ENCODE data around the gene CFL1. TPM values are rescaled to one million over a fixed set of nuclear protein-coding genes. Genes with fewer than 3 reads are reported as not detected.

The CFL1 gene
- total and polyA plus RNA-seq, 2 donors (not counting 1 experiment from before 2014, with no cell fraction given), result 680 to 1,603 TPM

DNA sequence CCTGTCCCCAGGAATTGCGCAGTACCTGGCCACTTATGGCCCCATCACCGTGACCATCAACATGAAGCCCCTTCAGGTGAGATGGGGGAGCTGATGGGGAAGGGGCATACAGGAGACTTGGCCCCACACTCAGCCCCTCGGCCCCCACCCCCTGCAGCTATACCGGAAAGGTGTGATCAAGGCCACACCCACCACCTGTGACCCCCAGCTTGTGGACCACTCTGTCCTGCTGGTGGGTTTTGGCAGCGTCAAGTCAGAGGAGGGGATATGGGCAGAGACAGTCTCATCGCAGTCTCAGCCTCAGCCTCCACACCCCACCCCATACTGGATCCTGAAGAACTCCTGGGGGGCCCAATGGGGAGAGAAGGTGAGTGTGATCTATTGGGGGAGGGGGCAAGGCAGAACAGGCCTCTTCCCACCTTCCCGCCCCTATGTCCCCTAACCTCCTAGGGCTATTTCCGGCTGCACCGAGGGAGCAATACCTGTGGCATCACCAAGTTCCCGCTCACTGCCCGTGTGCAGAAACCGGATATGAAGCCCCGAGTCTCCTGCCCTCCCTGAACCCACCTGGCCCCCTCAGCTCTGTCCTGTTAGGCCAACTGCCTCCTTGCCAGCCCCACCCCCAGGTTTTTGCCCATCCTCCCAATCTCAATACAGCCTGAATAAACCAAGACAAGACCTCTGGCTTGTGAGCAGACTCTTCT is 25.2 kb upstream of the CFL1 start:
- H3K4me1 ChIP-seq (ENCODE audit: control insufficient read depth, extremely low read depth, insufficient read depth, low read length), result peaks cover 7% of the 10 kb centered on the region
- no peak overlapping the region for H3K27ac ChIP-seq (ENCODE audit: insufficient read depth, low read length)
- H3K27me3 ChIP-seq (ENCODE audit: control insufficient read depth, insufficient read depth, low read length), result no peaks in the 10 kb centered on the region
- H2AFZ ChIP-seq (ENCODE audit: low read length), result no peak overlapping the region
- no peaks in the 10 kb centered on the region for H3K9me3 ChIP-seq (ENCODE audit: control insufficient read depth, insufficient read depth, low read depth, low read length)
- H3K79me2 ChIP-seq (ENCODE audit: control insufficient read depth, insufficient read depth, low read length), result peaks cover 25% of the 10 kb centered on the region
- peaks cover 35% of the 10 kb centered on the region for H3K36me3 ChIP-seq (ENCODE audit: control insufficient read depth, insufficient read depth, low read length)
- DNase-seq (ENCODE audit: low read depth in 2 of 2), result no peak
- no peak for TF ChIP-seq EZH2 (IDR thresholded peaks at IDR 0.05; ENCODE audit: low read length, missing control alignments)
- TF ChIP-seq, protein P1, sequence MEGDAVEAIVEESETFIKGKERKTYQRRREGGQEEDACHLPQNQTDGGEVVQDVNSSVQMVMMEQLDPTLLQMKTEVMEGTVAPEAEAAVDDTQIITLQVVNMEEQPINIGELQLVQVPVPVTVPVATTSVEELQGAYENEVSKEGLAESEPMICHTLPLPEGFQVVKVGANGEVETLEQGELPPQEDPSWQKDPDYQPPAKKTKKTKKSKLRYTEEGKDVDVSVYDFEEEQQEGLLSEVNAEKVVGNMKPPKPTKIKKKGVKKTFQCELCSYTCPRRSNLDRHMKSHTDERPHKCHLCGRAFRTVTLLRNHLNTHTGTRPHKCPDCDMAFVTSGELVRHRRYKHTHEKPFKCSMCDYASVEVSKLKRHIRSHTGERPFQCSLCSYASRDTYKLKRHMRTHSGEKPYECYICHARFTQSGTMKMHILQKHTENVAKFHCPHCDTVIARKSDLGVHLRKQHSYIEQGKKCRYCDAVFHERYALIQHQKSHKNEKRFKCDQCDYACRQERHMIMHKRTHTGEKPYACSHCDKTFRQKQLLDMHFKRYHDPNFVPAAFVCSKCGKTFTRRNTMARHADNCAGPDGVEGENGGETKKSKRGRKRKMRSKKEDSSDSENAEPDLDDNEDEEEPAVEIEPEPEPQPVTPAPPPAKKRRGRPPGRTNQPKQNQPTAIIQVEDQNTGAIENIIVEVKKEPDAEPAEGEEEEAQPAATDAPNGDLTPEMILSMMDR (conservative IDR thresholded peaks at IDR 0.05 in 1 of 2, IDR thresholded peaks at IDR 0.05 in 1 of 2; ENCODE audit: low read depth in 1 of 2, low read length in 2 of 2), result no peak
- no peak overlapping the region for H3K9ac ChIP-seq (ENCODE audit: insufficient read depth, low read length)
- no peak overlapping the region for H3K4me3 ChIP-seq (replicated peaks in 1 of 4; ENCODE audit: control extremely low read depth in 1 of 4, insufficient read depth in 1 of 4, low read depth in 3 of 4, low read length in 4 of 4)
- no peaks in the 10 kb centered on the region for H4K20me1 ChIP-seq (ENCODE audit: control insufficient read depth, extremely low read depth, insufficient read depth, low read length)
- no peak overlapping the region for H3K4me2 ChIP-seq (ENCODE audit: extremely low read depth, insufficient read depth, low read length)

DNA sequence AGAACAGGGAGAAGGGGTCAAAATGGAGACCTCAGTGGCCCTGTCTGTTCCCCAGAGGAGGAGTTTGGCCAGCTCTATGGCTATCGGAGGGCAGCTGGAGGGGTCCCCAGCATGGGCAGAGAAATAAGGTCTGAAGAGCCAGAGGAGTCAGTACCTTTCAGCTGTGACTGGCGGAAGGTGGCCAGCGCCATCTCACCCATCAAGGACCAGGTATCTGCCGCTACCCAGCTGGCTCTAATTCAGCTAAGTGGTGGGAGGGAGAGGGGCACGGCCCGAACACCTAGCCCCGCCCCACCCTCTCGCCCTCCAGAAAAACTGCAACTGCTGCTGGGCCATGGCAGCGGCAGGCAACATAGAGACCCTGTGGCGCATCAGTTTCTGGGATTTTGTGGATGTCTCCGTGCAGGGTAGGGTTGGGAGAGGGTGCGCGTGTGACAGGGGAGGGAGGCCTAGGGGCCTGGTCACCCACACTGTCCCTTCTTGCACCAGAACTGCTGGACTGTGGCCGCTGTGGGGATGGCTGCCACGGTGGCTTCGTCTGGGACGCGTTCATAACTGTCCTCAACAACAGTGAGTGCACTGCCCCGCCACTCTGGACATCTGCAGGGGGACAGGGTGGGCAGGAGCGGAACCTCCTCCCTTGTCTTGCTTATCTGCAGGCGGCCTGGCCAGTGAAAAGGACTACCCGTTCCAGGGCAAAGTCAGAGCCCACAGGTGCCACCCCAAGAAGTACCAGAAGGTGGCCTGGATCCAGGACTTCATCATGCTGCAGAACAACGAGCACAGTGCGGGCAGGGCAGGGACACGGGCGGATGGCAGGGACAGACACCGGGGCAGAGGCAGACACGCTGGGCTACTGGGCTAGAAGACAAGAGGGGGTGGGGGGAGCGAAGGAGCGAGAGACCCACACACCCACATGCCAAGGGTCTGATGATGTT is 24.4 kb upstream of the CFL1 start:
- H2AFZ ChIP-seq (ENCODE audit: low read length), result no peak overlapping the region
- peaks cover 5% of the 10 kb centered on the region for H3K4me1 ChIP-seq (ENCODE audit: control insufficient read depth, extremely low read depth, insufficient read depth, low read length)
- no peak overlapping the region for H3K9ac ChIP-seq (ENCODE audit: insufficient read depth, low read length)
- DNase-seq (ENCODE audit: low read depth in 2 of 2), result no peak
- H3K4me3 ChIP-seq (replicated peaks in 1 of 4; ENCODE audit: control extremely low read depth in 1 of 4, insufficient read depth in 1 of 4, low read depth in 3 of 4, low read length in 4 of 4), result no peak overlapping the region
- TF ChIP-seq, protein P1 (conservative IDR thresholded peaks at IDR 0.05 in 1 of 2, IDR thresholded peaks at IDR 0.05 in 1 of 2; ENCODE audit: low read depth in 1 of 2, low read length in 2 of 2), result no peak
- TF ChIP-seq EZH2 (IDR thresholded peaks at IDR 0.05; ENCODE audit: low read length, missing control alignments), result no peak
- H3K4me2 ChIP-seq (ENCODE audit: extremely low read depth, insufficient read depth, low read length), result no peak overlapping the region
- H3K79me2 ChIP-seq (ENCODE audit: control insufficient read depth, insufficient read depth, low read length), result peaks cover 21% of the 10 kb centered on the region
- no peaks in the 10 kb centered on the region for H4K20me1 ChIP-seq (ENCODE audit: control insufficient read depth, extremely low read depth, insufficient read depth, low read length)
- no peaks in the 10 kb centered on the region for H3K27me3 ChIP-seq (ENCODE audit: control insufficient read depth, insufficient read depth, low read length)
- H3K9me3 ChIP-seq (ENCODE audit: control insufficient read depth, insufficient read depth, low read depth, low read length), result no peaks in the 10 kb centered on the region
- H3K27ac ChIP-seq (ENCODE audit: insufficient read depth, low read length), result no peak overlapping the region
- H3K36me3 ChIP-seq (ENCODE audit: control insufficient read depth, insufficient read depth, low read length), result peaks cover 35% of the 10 kb centered on the region

DNA sequence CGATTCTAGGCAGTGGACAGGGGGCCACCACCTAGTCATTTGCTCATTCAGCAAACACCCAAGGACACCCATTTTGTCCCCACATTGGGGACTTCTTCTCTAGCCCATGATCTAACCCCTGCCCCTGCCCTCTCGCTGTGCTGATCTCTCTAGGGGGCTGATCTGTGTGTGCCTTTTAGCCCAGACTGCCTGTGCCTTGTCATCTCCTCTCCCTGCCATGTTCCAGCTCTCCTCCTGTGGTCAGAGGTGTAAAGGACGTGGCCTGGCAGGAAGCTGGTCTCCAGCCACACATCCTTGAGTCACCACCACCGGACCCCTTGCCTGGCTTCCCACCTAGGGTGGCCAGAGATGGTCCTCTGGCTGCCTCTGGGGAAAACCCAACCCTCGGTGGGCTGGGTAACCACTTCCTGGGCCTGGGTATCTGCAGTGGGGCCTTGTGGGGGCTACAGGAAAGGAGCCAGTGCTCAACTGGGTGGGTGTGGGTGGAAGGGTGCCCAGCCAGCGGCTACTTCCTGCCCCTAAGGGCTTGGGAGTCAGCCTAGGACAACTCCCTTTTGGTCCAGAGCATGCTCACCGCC is 23.0 kb upstream of the CFL1 start:
- DNase-seq (ENCODE audit: low read depth in 2 of 2), result no peak
- Histone ChIP-seq H4K20me1 (ENCODE audit: control insufficient read depth, extremely low read depth, insufficient read depth, low read length) (no peaks in the 10 kb centered on the region), H3K27ac (ENCODE audit: insufficient read depth, low read length) (no peak overlapping the region), H3K9me3 (ENCODE audit: control insufficient read depth, insufficient read depth, low read depth, low read length) (no peaks in the 10 kb centered on the region), H3K79me2 (ENCODE audit: control insufficient read depth, insufficient read depth, low read length) (peaks cover 7% of the 10 kb centered on the region), H3K36me3 (ENCODE audit: control insufficient read depth, insufficient read depth, low read length) (peaks cover 32% of the 10 kb centered on the region), H2AFZ (ENCODE audit: low read length) (no peak overlapping the region), H3K4me3 (replicated peaks in 1 of 4; ENCODE audit: control extremely low read depth in 1 of 4, insufficient read depth in 1 of 4, low read depth in 3 of 4, low read length in 4 of 4) (no peak overlapping the region), H3K9ac (ENCODE audit: insufficient read depth, low read length) (no peak overlapping the region), H3K4me2 (ENCODE audit: extremely low read depth, insufficient read depth, low read length) (no peak overlapping the region), H3K4me1 (ENCODE audit: control insufficient read depth, extremely low read depth, insufficient read depth, low read length) (no peaks in the 10 kb centered on the region), H3K27me3 (ENCODE audit: control insufficient read depth, insufficient read depth, low read length) (no peaks in the 10 kb centered on the region)
- TF ChIP-seq, protein P1 (conservative IDR thresholded peaks at IDR 0.05 in 1 of 2, IDR thresholded peaks at IDR 0.05 in 1 of 2; ENCODE audit: low read depth in 1 of 2, low read length in 2 of 2), result no peak
- TF ChIP-seq EZH2 (IDR thresholded peaks at IDR 0.05; ENCODE audit: low read length, missing control alignments), result no peak
